Activated CD8-positive, alpha-beta T cell treated with anti-CD3 and anti-CD28 coated beads for 36 hours (primary cell): Measurements from ENCODE around the gene FUZ. TPM values are rescaled to one million over a fixed set of nuclear protein-coding genes. Genes with fewer than 3 reads are reported as not detected.
A peak's percentile ranks its signal among the peaks of the same experiment; 100 is the strongest.

Source experiments
- ATAC-seq: fragments of 200-7000 bp; cut with Tn5 transposase; one replicate; pipeline ENCODE4 v1.10.0; 2021; ENCODE audit warnings: mild to moderate bottlenecking, moderate library complexity
- CTCF ChIA-PET: fragments of 350-600 bp; sonication (Branson Sonifier 250); formaldehyde crosslinking; loops from one replicate; lab custom pipeline; 2021; ENCODE audit warnings: antibody characterized with exemption; lab: Charles Lee
- POLR2A ChIA-PET: fragments of 350-600 bp; sonication (Branson Sonifier 250); formaldehyde crosslinking; loops from one replicate; lab custom pipeline; 2021; ENCODE audit warnings: antibody characterized with exemption; lab: Charles Lee
- DNase-seq: peaks from one replicate; pipeline ENCODE4 v3.0.0-alpha.2; 2020
- H3K27ac Mint-ChIP-seq: one replicate; pipeline ENCODE4 v1.8.0; 2021; ENCODE audit warnings: mild to moderate bottlenecking, mixed read lengths
- H3K27me3 Mint-ChIP-seq: one replicate; pipeline ENCODE4 v1.8.0; 2021; ENCODE audit warnings: mixed read lengths
- H3K36me3 Mint-ChIP-seq: one replicate; pipeline ENCODE4 v1.8.0; 2021; ENCODE audit warnings: low read depth, mixed read lengths
- H3K4me1 Mint-ChIP-seq: one replicate; pipeline ENCODE4 v1.8.0; 2021; ENCODE audit warnings: low read depth, mixed read lengths
- H3K4me3 Mint-ChIP-seq: one replicate; pipeline ENCODE4 v1.8.0; 2021; ENCODE audit warnings: mild to moderate bottlenecking, moderate library complexity, mixed read lengths
- H3K9me3 Mint-ChIP-seq: one replicate; pipeline ENCODE4 v1.8.0; 2021; ENCODE audit warnings: mixed read lengths
- CTCF ChIP-seq: fragments of 200-600 bp; IDR thresholded peaks from one replicate; pipeline ENCODE4 v1.8.0; 2022; ENCODE audit warnings: antibody characterized with exemption, mild to moderate bottlenecking
- intact Hi-C: fragments of 100-400 bp; cut with micrococcal nuclease; formaldehyde crosslinking; loops from one replicate; pipeline ENCODE4 v1.10.0; 2022
- total RNA-seq, 2 experiments: library from RNA; stranded (reverse); gene quantifications; one replicate each; pipeline ENCODE4 v1.2.3, GENCODE V29; 2021

FUZ gene
- total RNA-seq, 2 experiments from 2014 or later = 23.5 to 24.1 TPM

DNA sequence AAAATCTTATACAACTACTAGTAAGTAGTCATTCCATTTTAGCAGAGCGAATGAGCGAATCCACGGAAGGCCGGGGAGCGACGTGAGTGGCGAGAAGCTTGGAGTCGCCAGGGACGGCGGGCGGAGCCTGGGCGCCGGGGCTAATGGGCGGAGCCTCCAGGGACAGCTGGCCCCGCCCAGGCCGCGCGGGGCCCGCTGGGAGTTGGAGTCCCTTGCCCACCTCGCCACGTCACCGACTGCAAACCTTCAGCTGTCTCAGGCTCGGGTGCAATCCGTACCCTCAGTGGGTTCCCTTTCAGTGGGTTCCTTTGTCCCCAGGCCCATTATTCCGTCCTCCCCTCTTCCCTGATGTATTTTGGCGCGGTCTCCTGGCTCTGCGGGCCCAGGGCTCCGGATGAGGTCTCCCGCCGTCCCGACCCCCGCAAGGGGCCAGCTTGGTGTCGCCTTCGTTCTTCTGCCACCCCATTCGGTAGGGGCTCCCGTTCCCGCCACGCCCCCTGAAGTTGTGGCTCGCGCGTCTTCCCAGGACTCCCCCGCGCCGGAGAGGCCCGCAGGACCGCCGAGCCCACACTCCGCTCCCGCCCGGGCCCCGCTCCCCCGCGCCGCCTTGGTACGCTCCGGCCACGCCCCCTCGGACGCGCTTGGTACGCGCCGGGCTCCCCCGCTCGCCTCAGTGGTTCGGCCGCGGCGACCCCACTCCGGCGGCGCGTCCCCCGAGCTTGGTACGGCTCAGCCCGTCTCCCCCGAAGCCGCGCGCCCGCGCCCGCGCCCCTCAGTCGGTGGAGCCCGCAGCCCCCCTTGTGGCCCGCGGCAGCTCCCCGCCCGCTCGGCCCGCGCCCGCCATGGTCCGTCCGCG lies 37.6 kb upstream of the FUZ start, which contains the start of gene PTOV1:
TSS of gene PTOV1 (plus strand) at position 673 of the 856 bp plus-strand sequence.
- H3K27me3 Mint-ChIP-seq = no peaks in the 10 kb centered on the region
- peak; percentile 93 for DNase-seq
- peaks cover 42% of the 10 kb centered on the region for H3K4me1 Mint-ChIP-seq
- POLR2A ChIA-PET = interaction anchor here (0.8 to 6.5 kb wide), 8 partner anchors 10 to 363 kb away, joined by 3 to 64 read pairs (median 4); partner anchors contain the start of genes AKT1S1, FUZ, PNKP and TBC1D17
- H3K4me3 Mint-ChIP-seq = peak within 1 kb of the TSS; percentile 88
- intact Hi-C loops = no loop called here
- H3K9me3 Mint-ChIP-seq = peaks cover 10% of the 10 kb centered on the region
- CTCF ChIA-PET = interaction anchor here (1.2 to 1.5 kb wide), 2 partner anchors 19 to 134 kb away, joined by 3 read pairs; no protein-coding TSS in a partner anchor
- no peak for TF ChIP-seq CTCF
- peaks cover 10% of the 10 kb centered on the region for H3K36me3 Mint-ChIP-seq
- peak within 1 kb of the TSS; percentile 97 for H3K27ac Mint-ChIP-seq
- peak; percentile 92 for ATAC-seq

GRCh38 chr19:49850221-49850486 lies 37.1 kb upstream of the FUZ start:
- DNase-seq (no peak), ATAC-seq (no peak)
- Mint-ChIP-seq H3K4me1 (peaks cover 40% of the 10 kb centered on the region), H3K36me3 (peaks cover 10% of the 10 kb centered on the region), H3K4me3 (peak overlapping the region; percentile 88), H3K27me3 (no peaks in the 10 kb centered on the region), H3K27ac (peak overlapping the region; percentile 97), H3K9me3 (peaks cover 10% of the 10 kb centered on the region)
- POLR2A ChIA-PET = interaction anchor here (0.8 to 6.5 kb wide), 8 partner anchors 9 to 362 kb away, joined by 3 to 64 read pairs (median 4); partner anchors contain the start of genes AKT1S1, FUZ, PNKP and TBC1D17
- intact Hi-C loops = no loop called here
- no peak for TF ChIP-seq CTCF
- CTCF ChIA-PET = interaction anchor here (1.2 to 1.5 kb wide), 2 partner anchors 19 to 134 kb away, joined by 3 read pairs; no protein-coding TSS in a partner anchor

GRCh38 chr19:49849433-49850220 lies 36.5 kb upstream of the FUZ start:
- Mint-ChIP-seq H3K27ac (peak overlapping the region; percentile 97), H3K4me3 (peak overlapping the region; percentile 88), H3K27me3 (no peaks in the 10 kb centered on the region), H3K36me3 (peaks cover 10% of the 10 kb centered on the region), H3K9me3 (peaks cover 10% of the 10 kb centered on the region), H3K4me1 (peaks cover 40% of the 10 kb centered on the region)
- ChIA-PET CTCF (interaction anchor here (1.2 to 1.5 kb wide), 3 partner anchors 20 to 133 kb away, joined by 3 to 4 read pairs (median 3); no protein-coding TSS in a partner anchor), POLR2A (interaction anchor here (0.8 to 1.7 kb wide), 9 partner anchors 9 to 362 kb away, joined by 3 to 6 read pairs (median 3); partner anchors contain the start of genes AKT1S1, FUZ, IL4I1 and TBC1D17)
- intact Hi-C loops = no loop called here
- ATAC-seq (no peak), DNase-seq (no peak)
- TF ChIP-seq CTCF = no peak

- H3K36me3 Mint-ChIP-seq = peaks cover 10% of the 10 kb centered on the region
- peaks cover 10% of the 10 kb centered on the region for H3K9me3 Mint-ChIP-seq
- DNase-seq (no peak), ATAC-seq (no peak)
- H3K4me1 Mint-ChIP-seq = peaks cover 40% of the 10 kb centered on the region
- no peaks in the 10 kb centered on the region for H3K27me3 Mint-ChIP-seq
- POLR2A ChIA-PET = interaction anchor here (0.7 to 1.7 kb wide), 4 partner anchors 42 to 168 kb away, joined by 3 to 4 read pairs (median 3); partner anchors contain the start of gene IL4I1
- peak overlapping the region; percentile 30 for H3K27ac Mint-ChIP-seq
- TF ChIP-seq CTCF = no peak
- intact Hi-C loops = no loop called here
- CTCF ChIA-PET = interaction anchor here (0.8 to 1.4 kb wide), 5 partner anchors 10 to 20 kb away, joined by 3 to 5 read pairs (median 4); no protein-coding TSS in a partner anchor
- H3K4me3 Mint-ChIP-seq = peak overlapping the region; percentile 46
Observed at GRCh38 chr19:49848938-49849337, 35.8 kb upstream of the FUZ start.
